Progenitor cell of endocrine pancreas (in vitro differentiated cells): Measurements from ENCODE around the gene BMPR2. TPM values are rescaled to one million over a fixed set of nuclear protein-coding genes. Genes with fewer than 3 reads are reported as not detected.
"Not testable (repeated sequence)": the region's sequence is repeated elsewhere in the genome, so short reads cannot be mapped to it uniquely, and the experiment has no call there.

Experiments
- DNase-seq: peaks from one replicate; pipeline ENCODE4 v3.0.0; 2021; ENCODE audit warnings: low spot score; ENCODE audit not compliant: unreplicated experiment
- H3K27ac Mint-ChIP-seq: 2 replicates; pipeline ENCODE4 v1.8.0; 2021; ENCODE audit warnings: mild to moderate bottlenecking, moderate library complexity, mixed read lengths
- H3K27me3 Mint-ChIP-seq: 2 replicates; pipeline ENCODE4 v1.8.0; 2021; ENCODE audit warnings: mixed read lengths
- H3K36me3 Mint-ChIP-seq: 2 replicates; pipeline ENCODE4 v1.8.0; 2022; ENCODE audit warnings: mixed read lengths; ENCODE audit not compliant: insufficient read depth
- H3K4me1 Mint-ChIP-seq: 2 replicates; pipeline ENCODE4 v1.8.0; 2021; ENCODE audit warnings: low read depth, mixed read lengths
- H3K4me3 Mint-ChIP-seq: 2 replicates; pipeline ENCODE4 v1.8.0; 2021; ENCODE audit warnings: low read depth, mild to moderate bottlenecking, moderate library complexity, mixed read lengths
- H3K9me3 Mint-ChIP-seq: 2 replicates; pipeline ENCODE4 v1.8.0; 2021; ENCODE audit warnings: low read depth, mixed read lengths
- total RNA-seq: library from RNA; stranded (reverse); gene quantifications from 2 replicates; pipeline ENCODE4 v1.2.1, GENCODE V29; 2021
- TF ChIP-seq, protein P1 (sequence below): fragments of 200-600 bp; sonication (generic); IDR thresholded peaks from one replicate; pipeline ENCODE4 v1.5.0; 2021; ENCODE audit warnings: antibody characterized with exemption, mild to moderate bottlenecking; ENCODE audit not compliant: unreplicated experiment

BMPR2 gene
- total RNA-seq, 1 donor from 2014 or later = 36.7 TPM

DNA sequence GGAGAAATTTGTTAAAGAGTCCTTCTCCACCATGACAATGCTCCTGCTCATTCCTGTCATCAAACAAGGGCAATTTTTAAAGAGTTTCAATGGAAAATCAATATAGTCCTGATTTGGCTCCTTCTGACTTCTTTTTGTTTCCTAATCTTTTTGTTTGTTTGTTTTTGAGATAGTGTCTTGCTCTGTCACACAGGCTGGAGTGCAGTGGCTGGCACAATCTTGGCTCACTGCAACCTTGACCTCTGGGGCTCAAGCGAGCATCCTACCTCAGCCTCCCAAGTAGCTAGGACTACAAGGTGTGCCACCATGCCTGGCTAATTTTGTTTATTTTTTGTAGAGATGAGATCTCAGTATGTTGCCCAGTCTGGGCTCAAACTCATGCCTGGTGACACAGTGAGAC lies 58.3 kb downstream of the BMPR2 start:
- Mint-ChIP-seq H3K36me3 (peaks cover 5% of the 10 kb centered on the region), H3K27ac (no peak overlapping the region), H3K27me3 (no peaks in the 10 kb centered on the region), H3K9me3 (peaks cover 1% of the 10 kb centered on the region), H3K4me1 (peaks cover 10% of the 10 kb centered on the region), H3K4me3 (no peak overlapping the region)
- DNase-seq = no peak
- TF ChIP-seq, protein P1, sequence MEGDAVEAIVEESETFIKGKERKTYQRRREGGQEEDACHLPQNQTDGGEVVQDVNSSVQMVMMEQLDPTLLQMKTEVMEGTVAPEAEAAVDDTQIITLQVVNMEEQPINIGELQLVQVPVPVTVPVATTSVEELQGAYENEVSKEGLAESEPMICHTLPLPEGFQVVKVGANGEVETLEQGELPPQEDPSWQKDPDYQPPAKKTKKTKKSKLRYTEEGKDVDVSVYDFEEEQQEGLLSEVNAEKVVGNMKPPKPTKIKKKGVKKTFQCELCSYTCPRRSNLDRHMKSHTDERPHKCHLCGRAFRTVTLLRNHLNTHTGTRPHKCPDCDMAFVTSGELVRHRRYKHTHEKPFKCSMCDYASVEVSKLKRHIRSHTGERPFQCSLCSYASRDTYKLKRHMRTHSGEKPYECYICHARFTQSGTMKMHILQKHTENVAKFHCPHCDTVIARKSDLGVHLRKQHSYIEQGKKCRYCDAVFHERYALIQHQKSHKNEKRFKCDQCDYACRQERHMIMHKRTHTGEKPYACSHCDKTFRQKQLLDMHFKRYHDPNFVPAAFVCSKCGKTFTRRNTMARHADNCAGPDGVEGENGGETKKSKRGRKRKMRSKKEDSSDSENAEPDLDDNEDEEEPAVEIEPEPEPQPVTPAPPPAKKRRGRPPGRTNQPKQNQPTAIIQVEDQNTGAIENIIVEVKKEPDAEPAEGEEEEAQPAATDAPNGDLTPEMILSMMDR = no peak

DNA sequence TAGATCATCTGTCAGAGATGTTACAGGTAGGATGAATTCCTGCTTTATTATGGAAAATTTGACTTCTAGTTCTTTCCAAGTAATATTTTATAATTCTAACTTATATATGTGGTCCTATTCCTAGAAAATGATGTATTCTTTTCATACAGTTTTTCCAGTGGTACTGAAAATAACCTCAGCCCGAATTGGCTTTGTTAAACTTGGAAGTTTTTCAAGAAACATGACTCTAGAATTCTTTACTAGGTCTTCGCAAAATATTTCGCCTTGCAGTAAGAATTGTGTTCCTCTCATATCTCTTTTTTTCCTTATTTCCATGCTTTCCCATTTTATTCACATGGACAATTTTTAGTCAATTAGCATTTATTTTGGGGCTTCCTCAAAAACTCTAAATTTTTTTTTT lies 60.5 kb downstream of the BMPR2 start:
- Mint-ChIP-seq H3K9me3 (peaks cover 3% of the 10 kb centered on the region), H3K36me3 (peaks cover 6% of the 10 kb centered on the region), H3K4me1 (peaks cover 11% of the 10 kb centered on the region), H3K27ac (no peak overlapping the region), H3K4me3 (no peak overlapping the region), H3K27me3 (no peaks in the 10 kb centered on the region)
- TF ChIP-seq, protein P1 = no peak
- DNase-seq = no peak

DNA sequence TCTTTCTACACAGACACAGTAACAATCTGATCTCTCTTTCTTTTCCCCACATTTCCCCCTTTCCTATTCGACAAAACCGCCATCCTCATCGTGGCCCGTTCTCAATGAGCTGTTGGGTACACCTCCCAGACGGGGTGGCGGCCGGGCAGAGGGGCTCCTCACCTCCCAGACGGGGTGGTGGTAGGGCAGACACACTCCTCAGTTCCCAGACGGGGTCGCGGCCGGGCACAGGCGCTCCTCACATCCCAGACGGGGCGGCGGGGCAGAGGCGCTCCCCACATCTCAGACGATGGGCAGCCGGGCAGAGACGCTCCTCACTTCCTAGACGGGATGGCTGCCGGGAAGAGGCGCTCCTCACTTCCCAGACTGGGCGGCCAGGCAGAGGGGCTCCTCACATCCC lies 64.0 kb downstream of the BMPR2 start:
- H3K36me3 Mint-ChIP-seq, H3K9me3 Mint-ChIP-seq, H3K27ac Mint-ChIP-seq, DNase-seq, H3K4me1 Mint-ChIP-seq, H3K27me3 Mint-ChIP-seq, H3K4me3 Mint-ChIP-seq: not testable (repeated sequence)

DNA sequence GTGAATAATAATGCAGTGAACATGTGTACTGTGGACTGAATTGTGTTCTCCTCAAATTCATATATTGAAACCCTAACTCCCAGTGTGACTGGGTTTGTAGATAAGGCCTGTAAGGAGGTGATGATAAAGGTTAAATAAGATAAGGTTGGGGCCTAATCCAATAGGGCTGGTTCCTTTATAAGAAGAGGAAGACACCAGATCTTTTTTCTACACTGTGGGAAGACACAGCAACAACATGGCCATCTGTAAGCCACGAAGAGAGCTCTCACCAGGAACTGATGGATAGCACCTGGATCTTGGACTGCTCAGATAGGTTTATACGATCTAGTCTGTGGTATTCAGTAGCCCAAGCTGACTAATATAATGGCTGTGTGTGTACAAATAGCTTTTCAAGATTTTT lies 66.8 kb downstream of the BMPR2 start:
- no peaks in the 10 kb centered on the region for H3K27me3 Mint-ChIP-seq
- no peak overlapping the region for H3K27ac Mint-ChIP-seq
- TF ChIP-seq, protein P1 = no peak
- H3K4me3 Mint-ChIP-seq = no peak overlapping the region
- no peak for DNase-seq
- H3K9me3 Mint-ChIP-seq = peaks cover 3% of the 10 kb centered on the region
- peaks cover 4% of the 10 kb centered on the region for H3K4me1 Mint-ChIP-seq
- peaks cover 6% of the 10 kb centered on the region for H3K36me3 Mint-ChIP-seq

DNA sequence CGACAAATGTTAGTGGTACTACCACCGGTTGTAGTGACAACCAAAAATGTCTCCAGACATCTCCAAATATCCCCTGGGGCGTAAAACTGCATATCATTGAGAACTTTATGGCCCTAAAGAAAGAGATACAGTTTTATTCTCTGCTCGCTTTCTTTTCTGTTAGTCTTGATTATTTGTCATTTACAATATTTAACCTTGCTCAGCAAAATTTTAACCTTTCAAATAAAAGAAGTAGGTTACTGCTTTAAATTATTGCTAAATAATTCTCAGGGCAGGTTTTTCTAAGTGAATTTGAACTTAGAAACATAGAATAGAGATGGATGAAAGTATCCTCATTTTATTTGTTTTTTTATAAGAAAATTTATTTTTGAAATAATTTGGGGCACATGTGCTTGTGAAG lies 67.9 kb downstream of the BMPR2 start:
- H3K36me3 Mint-ChIP-seq = peaks cover 6% of the 10 kb centered on the region
- no peak overlapping the region for H3K27ac Mint-ChIP-seq
- TF ChIP-seq, protein P1 = no peak
- no peak overlapping the region for H3K4me3 Mint-ChIP-seq
- peaks cover 4% of the 10 kb centered on the region for H3K4me1 Mint-ChIP-seq
- peaks cover 3% of the 10 kb centered on the region for H3K9me3 Mint-ChIP-seq
- no peak for DNase-seq
- no peaks in the 10 kb centered on the region for H3K27me3 Mint-ChIP-seq

DNA sequence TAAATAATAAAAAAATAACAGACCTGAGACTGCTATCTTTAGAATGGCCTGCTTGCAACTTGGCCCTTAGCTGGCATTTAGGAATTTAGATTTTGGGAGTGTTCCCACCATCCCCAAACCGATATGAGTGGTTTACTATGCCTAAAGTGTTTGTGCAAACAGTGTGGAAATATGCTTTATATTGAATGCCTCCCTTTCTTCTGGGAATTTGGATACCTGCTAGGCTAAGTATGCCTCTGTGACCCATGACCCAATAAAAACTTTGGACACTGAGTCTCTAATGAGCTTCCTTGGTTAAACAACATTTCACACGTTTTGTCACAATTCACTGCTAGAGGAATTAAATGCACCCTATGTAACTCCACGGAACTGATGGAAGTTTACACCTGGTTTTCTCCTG lies 73.2 kb downstream of the BMPR2 start:
- Mint-ChIP-seq H3K27ac (no peak overlapping the region), H3K9me3 (peaks cover 9% of the 10 kb centered on the region), H3K36me3 (peaks cover 10% of the 10 kb centered on the region), H3K4me1 (peaks cover 11% of the 10 kb centered on the region), H3K4me3 (no peak overlapping the region), H3K27me3 (no peaks in the 10 kb centered on the region)
- DNase-seq = no peak
- TF ChIP-seq, protein P1 = no peak
